ENCODE measurements around the gene SHISA3.
"Not testable (repeated sequence)": the region's sequence is repeated elsewhere in the genome, so short reads cannot be mapped to it uniquely, and the experiment has no call there.

SHISA3 gene

GRCh38 chr4:42396752-42397634, at the start of gene SHISA3:
Gene SHISA3, plus strand, starts transcription at chr4:42397488. Its CDS starts 569 bp downstream, at chr4:42398057.
- DNase-seq, result no peak

- DNase-seq, result no peak
These were observed 49.0 kb upstream of the SHISA3 start for GRCh38 chr4:42348247-42348646.

GRCh38 chr4:42348692-42349091, 48.6 kb upstream of the SHISA3 start:
- no peak for DNase-seq

GRCh38 chr4:42350611-42351182, 46.6 kb upstream of the SHISA3 start:
- DNase-seq, result no peak

- no peak for DNase-seq
These were observed 45.2 kb upstream of the SHISA3 start for GRCh38 chr4:42352049-42352448.

GRCh38 chr4:42357325-42357724, 40.0 kb upstream of the SHISA3 start:
- no peak for DNase-seq

- no peak for DNase-seq
These were observed 37.6 kb upstream of the SHISA3 start for GRCh38 chr4:42359711-42360110.

- no peak for DNase-seq
These were observed 37.0 kb upstream of the SHISA3 start for GRCh38 chr4:42360256-42360669.

GRCh38 chr4:42361456-42361855, 35.8 kb upstream of the SHISA3 start:
- no peak for DNase-seq

- no peak for DNase-seq
These were observed 34.7 kb upstream of the SHISA3 start for GRCh38 chr4:42362591-42362990.

GRCh38 chr4:42363614-42364013, 33.7 kb upstream of the SHISA3 start:
- DNase-seq, result no peak

GRCh38 chr4:42364266-42365053, 32.8 kb upstream of the SHISA3 start:
- no peak for DNase-seq

GRCh38 chr4:42366959-42367358, 30.3 kb upstream of the SHISA3 start:
- DNase-seq, result no peak

GRCh38 chr4:42369489-42369888, 27.8 kb upstream of the SHISA3 start:
- no peak for DNase-seq

- DNase-seq, result no peak
These were observed 25.7 kb upstream of the SHISA3 start for GRCh38 chr4:42371305-42372252.

- DNase-seq, result not testable (repeated sequence)
These were observed 25.0 kb upstream of the SHISA3 start for GRCh38 chr4:42372303-42372702.

GRCh38 chr4:42377497-42377896, 19.8 kb upstream of the SHISA3 start:
- no peak for DNase-seq

- DNase-seq, result no peak
These were observed 15.6 kb upstream of the SHISA3 start for GRCh38 chr4:42381666-42382065.

- DNase-seq, result no peak
These were observed 11.8 kb upstream of the SHISA3 start for GRCh38 chr4:42385516-42385915.

- DNase-seq, result no peak
These were observed 6.5 kb upstream of the SHISA3 start for GRCh38 chr4:42390622-42391354.

- no peak for DNase-seq
These were observed 6.0 kb upstream of the SHISA3 start for GRCh38 chr4:42391355-42391664.

GRCh38 chr4:42391981-42392380, 5.3 kb upstream of the SHISA3 start:
- no peak for DNase-seq
